ENCODE results near the gene TOMM20.
"Not testable (repeated sequence)": the region's sequence is repeated elsewhere in the genome, so short reads cannot be mapped to it uniquely, and the experiment has no call there.

The TOMM20 gene

GRCh38 chr1:235101558-235102258, 26.9 kb downstream of the TOMM20 start:
- no peak for DNase-seq (ENCODE audit: low read depth)

GRCh38 chr1:235100194-235100772, 28.4 kb downstream of the TOMM20 start:
- no peak for DNase-seq (ENCODE audit: low read depth)

GRCh38 chr1:235098991-235099390, 29.6 kb downstream of the TOMM20 start:
- DNase-seq (ENCODE audit: low read depth): no peak

GRCh38 chr1:235098547-235098946, 30.1 kb downstream of the TOMM20 start:
- DNase-seq (ENCODE audit: low read depth): no peak

- DNase-seq (ENCODE audit: low read depth): not testable (repeated sequence)
Measured at GRCh38 chr1:235097501-235097900, 31.1 kb downstream of the TOMM20 start.

GRCh38 chr1:235095938-235096562, 32.6 kb downstream of the TOMM20 start:
- DNase-seq (ENCODE audit: low read depth): no peak

- no peak for DNase-seq (ENCODE audit: low read depth)
Measured at GRCh38 chr1:235093696-235094592, 34.7 kb downstream of the TOMM20 start.

- DNase-seq (ENCODE audit: low read depth): no peak
Measured at GRCh38 chr1:235093013-235093695, 35.5 kb downstream of the TOMM20 start.

GRCh38 chr1:235092415-235092814, 36.2 kb downstream of the TOMM20 start:
- not testable (repeated sequence) for DNase-seq (ENCODE audit: low read depth)

GRCh38 chr1:235092045-235092406, 36.6 kb downstream of the TOMM20 start:
- not testable (repeated sequence) for DNase-seq (ENCODE audit: low read depth)

GRCh38 chr1:235091319-235092044, 37.2 kb downstream of the TOMM20 start:
- not testable (repeated sequence) for DNase-seq (ENCODE audit: low read depth)

- DNase-seq (ENCODE audit: low read depth): no peak
Measured at GRCh38 chr1:235090406-235091069, 38.1 kb downstream of the TOMM20 start.

GRCh38 chr1:235088907-235089306, 39.7 kb downstream of the TOMM20 start:
- no peak for DNase-seq (ENCODE audit: low read depth)

- no peak for DNase-seq (ENCODE audit: low read depth)
Measured at GRCh38 chr1:235088430-235088829, 40.2 kb downstream of the TOMM20 start.

- no peak for DNase-seq (ENCODE audit: low read depth)
Measured at GRCh38 chr1:235087906-235088305, 40.7 kb downstream of the TOMM20 start.

GRCh38 chr1:235085411-235086117, 43.1 kb downstream of the TOMM20 start:
- not testable (repeated sequence) for DNase-seq (ENCODE audit: low read depth)

GRCh38 chr1:235080788-235081187, 47.8 kb downstream of the TOMM20 start:
- DNase-seq (ENCODE audit: low read depth): not testable (repeated sequence)

- not testable (repeated sequence) for DNase-seq (ENCODE audit: low read depth)
Measured at GRCh38 chr1:235080297-235080657, 48.4 kb downstream of the TOMM20 start.

- no peak for DNase-seq (ENCODE audit: low read depth)
Measured at GRCh38 chr1:235079443-235080296, 49.0 kb downstream of the TOMM20 start.

Measured in HS-5 (cell line).